ENCODE results near the gene ACMSD.

ACMSD gene

DNA sequence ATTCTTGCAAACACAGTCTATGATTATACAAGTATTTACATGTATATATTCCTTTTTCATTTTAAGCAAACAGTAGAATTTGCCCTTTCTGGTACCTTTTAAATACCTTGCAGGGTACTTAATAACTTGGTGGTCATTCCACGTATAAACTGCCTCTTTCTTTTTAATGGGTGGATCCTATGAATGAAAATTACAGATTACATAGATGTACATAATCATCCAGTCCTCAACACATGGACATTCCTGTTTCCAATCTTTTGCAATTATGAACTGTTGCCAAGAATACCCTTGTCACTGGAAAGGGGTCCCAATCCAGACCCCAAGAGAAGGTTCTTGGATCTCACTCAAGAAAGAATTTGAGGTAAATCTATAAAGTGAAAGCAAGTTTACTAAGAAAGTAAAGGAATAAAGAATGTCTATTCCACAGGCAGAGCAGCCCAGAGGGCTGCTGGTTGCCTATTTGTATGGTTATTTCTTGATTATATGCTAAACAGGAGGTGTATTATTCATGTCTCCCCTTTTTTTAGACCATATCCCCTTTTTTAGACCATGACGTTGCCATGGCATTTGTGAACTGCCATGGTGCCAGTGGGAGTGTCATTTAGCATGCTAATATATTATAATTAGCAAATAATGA is 72.5 kb downstream of the ACMSD start:
- no peak for DNase-seq

GRCh38 chr2:134911400-134911785 is 73.0 kb downstream of the ACMSD start:
- no peak for DNase-seq

DNA sequence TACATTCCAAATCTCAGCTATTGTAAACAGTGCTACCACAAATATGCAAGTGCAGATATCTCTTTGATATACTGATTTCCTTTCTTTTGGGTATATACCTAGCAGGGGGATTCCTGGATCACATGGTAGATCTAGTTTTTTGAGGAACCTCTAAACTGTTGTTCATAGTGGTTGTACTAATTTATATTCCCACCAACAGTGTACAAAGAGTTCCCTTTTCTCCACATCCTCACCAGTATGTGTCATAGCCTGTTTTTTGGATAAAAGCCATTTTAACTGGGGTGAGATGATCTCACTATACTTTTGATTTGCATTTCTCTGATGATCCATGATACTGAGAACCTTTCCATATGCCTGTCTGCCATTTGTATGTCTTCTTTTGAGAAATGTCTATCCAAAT is 73.9 kb downstream of the ACMSD start:
- no peak for DNase-seq

DNA sequence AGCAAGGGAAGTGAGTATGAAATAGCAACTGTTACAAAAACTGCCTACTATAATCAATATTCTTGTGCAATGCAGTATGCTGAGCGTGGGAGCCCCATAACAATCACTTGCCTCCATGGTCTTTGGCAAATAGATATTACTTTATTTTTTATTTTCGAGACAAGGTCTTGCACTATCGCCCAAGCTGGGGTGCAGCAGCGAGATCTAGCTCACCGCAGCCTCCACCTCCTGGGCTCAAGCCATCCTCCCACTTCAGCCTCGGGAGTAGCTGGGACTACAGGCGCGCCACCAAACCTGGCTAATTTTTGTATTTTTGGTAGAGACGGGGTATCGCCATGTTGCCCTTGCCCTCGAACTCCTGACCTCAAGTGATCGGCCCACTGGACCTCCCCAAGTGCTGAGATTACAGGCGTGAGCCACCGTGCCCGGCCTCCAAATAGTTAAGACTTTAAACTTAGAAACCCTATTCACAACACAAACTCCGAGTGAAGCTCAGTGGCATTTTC is 79.0 kb downstream of the ACMSD start:
- DNase-seq, result no peak

DNA sequence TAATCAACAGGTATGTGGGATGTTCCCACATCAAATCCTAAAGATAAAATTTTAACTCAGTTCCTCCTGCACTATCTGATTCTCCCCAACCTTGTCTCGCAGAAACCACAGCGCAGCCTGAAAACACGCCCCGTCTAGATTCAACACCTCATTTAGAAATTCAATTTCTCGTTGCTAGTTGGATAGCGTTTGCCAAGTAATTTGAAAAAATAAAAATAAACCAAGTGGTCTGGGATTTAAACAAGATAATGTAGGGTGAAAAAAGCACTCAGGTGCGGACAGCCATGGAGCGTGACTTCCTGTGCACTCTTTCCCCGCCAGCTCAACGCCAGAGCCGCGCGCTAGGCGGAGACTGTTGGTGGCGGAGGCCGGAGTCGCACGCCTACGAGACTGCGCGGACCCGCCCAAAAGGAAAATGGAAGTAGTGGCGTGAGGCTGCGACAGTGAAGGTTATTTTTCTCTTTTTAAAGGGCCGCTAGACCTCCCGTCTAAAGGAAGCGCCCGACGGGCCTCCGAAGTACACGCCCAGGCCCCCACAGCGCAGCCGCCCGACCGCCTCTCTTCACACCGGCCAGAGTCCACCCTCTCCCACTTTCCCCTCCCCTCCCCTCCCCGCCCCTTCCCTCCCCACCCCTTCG is 79.6 kb downstream of the ACMSD start:
- peak; percentile 89 for DNase-seq

GRCh38 chr2:134918526-134919340 is 80.3 kb downstream of the ACMSD start, which contains the start of gene CCNT2:
CCNT2 (plus strand) TSS chr2:134918822; CDS start chr2:134918855, 33 bp downstream.
- peak; percentile 95 for DNase-seq

DNA sequence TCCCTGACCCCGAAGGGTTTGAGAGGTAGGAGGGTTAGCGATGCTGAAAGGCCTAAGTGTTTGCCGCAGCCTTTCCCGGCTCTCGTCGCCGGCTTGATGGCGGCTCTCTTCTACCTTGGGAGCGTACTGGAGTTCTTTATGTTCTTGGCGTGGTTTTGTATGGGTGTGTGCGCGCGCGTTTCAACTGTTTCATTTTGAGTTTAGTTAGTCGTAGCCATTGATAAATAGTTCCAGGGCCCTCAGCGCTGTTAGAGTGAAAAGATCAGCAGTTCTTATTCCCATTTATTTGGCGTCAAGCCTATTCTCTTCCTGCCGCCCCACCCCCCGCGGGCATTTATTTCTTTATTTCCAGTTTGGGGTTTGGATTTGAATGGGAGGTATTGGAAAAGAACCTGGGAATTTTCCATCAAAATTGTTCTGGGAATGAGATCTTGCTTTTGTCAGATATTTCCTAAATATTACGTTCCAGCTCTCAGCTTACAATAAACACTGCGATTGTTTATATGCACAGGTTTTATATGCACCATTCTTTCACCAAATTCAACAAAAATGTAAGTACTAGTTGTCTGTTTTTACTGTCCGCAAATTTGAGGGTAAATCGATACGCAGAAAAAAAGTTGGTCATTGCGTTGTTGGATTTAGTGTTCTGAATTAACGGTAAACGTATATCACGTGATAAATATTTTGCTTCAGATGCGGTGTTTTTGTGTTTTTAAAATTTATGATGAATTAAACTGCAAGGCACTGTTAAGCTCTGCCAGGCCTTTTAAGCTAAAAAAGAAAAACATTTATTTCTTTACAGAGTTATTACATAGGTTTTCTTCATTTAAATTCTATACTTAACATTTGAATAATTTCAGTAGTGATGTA is 81.2 kb downstream of the ACMSD start:
- DNase-seq, result peak; percentile 11

- DNase-seq, result no peak
Observed at GRCh38 chr2:134924912-134925311, 86.5 kb downstream of the ACMSD start.

DNA sequence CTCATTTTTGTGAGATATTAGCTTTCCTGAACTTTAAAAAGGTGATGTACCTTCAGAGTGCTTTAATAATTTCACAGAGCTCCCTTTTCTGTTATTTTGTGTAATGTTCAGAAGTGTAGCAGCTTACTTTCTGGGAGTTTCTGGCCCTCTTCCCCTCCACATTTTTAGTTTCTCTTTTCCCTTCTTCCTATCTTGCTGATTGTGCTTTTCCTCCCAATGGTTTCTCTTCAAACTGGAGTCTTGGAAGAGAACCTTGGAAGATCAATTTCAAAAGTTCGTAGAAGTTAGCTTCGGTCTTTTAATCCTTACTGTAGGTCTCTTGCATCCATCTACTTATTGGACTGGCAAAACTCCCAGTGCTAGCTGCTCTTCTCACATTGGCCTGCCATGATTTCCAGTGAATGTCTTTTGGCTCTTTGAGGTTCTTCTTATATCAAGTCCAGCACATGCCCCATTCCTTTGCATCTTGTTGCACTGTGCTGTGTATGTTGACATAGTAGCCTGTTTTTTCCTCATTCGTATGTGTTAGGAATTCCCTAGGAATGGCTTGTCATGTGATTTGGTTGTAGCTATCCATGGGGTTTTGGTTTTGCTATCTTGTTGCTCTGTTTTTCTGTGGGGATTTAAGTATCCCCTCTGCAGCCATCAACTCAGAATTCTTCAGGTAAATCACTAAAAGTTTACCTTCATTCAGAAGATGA is 88.0 kb downstream of the ACMSD start:
- DNase-seq, result no peak

- DNase-seq, result no peak
Observed at GRCh38 chr2:134927195-134927594, 88.8 kb downstream of the ACMSD start.

DNA sequence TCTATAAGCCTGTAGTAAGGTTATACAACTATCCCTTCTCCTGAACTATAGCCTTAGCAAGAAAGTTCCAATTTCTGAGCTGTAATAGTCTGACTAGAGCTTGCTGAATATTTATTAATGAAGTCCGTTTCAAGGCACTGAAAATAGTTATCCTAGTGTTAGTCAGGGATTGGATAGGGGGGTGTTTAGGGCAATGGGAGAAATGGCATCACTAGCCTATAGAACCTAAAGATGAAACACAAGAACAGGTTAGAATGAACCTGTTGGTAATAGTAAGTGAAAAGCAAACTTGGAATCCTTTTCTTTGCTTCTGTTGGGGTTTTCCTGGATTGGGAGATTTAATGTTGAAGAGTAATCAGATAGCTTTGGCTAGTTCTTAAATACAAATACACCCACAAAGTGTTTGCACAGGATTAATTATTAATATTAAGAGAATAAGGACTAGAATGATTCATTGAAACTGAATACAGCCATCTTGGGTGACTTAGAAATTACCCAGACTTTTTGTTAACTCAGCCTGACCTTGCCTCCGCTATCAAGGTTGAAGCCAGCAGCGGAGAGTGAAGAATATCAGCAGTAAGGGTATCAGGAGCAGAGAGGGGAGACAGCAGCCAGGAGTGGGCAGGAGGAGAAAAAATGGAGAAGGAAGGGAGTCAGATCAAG is 94.6 kb downstream of the ACMSD start:
- DNase-seq, result no peak

- no peak for DNase-seq
Observed at GRCh38 chr2:134933732-134934131, 95.3 kb downstream of the ACMSD start.

- no peak for DNase-seq
Observed at GRCh38 chr2:134934150-134934549, 95.7 kb downstream of the ACMSD start.

GRCh38 chr2:134934641-134935040 is 96.2 kb downstream of the ACMSD start:
- no peak for DNase-seq

DNA sequence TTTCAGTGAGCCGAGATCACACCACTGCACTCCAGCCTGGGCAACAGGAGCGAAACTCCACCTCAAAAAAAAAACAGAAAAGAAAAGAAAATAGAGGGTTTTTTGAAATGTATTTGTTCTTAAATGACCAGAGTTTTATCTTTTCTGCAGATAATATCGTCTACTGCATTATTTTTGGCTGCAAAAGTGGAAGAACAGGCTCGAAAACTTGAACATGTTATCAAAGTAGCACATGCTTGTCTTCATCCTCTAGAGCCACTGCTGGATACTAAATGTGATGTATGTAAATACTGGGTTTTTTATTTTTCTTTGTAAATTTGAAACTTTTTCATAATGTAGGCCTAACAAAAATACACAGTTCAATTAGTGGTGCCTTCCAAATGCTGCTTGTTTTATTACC is 98.3 kb downstream of the ACMSD start:
- no peak for DNase-seq

GRCh38 chr2:134943540-134943939 is 105.1 kb downstream of the ACMSD start:
- no peak for DNase-seq

DNA sequence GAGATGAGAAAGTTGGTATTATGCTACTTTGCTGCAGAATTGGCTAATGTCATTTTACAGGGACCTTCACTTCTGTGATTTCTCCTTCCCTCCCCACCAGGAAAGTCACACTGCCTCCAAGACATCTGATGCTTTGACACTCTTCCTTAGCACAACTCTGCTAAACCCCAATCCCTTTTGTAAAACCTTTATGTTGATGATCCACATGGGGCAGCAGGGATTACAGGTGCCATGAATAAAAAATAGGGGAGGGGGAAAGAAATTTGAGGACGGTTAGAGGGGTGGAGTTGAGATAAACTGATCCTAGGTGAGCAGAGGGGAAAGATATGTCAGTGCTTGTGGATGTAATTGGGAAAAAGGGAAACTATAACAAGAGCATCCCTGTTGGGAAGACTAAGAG is 106.6 kb downstream of the ACMSD start:
- no peak for DNase-seq

- DNase-seq, result no peak
Observed at GRCh38 chr2:134946073-134946472, 107.7 kb downstream of the ACMSD start.

GRCh38 chr2:134949981-134950708 is 111.7 kb downstream of the ACMSD start:
- DNase-seq, result no peak

- no peak for DNase-seq
Observed at GRCh38 chr2:134950886-134951285, 112.5 kb downstream of the ACMSD start.
